ENCODE measurements around the gene SNCB.
"Not testable (repeated sequence)": the region's sequence is repeated elsewhere in the genome, so short reads cannot be mapped to it uniquely, and the experiment has no call there.

- TF ChIP-seq EZH2 (IDR thresholded peaks at IDR 0.05); POLR2AphosphoS5 (IDR thresholded peaks at IDR 0.05; ENCODE audit: borderline replicate concordance, low read depth, low read length): not testable (repeated sequence)
Measured at GRCh38 chr5:176599749-176600430, 30.4 kb downstream of the SNCB start.

Measured in SK-N-MC (cell line).